NCI-H345 (cell line): ENCODE data around the gene APCDD1.

Experiments used
- DNase-seq: peaks from one replicate; lab custom pipeline; 2025; lab: John Stamatoyannopoulos, UW

APCDD1 gene

GRCh38 chr18:10453806-10454680, at the start of gene APCDD1:
Gene APCDD1, plus strand, starts transcription at chr18:10454635. Its CDS starts 347 bp downstream, at chr18:10454982.
- DNase-seq = peak; percentile 68

GRCh38 chr18:10405014-10405493, 49.4 kb upstream of the APCDD1 start:
- no peak for DNase-seq

GRCh38 chr18:10405816-10406663, 48.4 kb upstream of the APCDD1 start:
- peak; percentile 88 for DNase-seq

GRCh38 chr18:10408131-10408530, 46.3 kb upstream of the APCDD1 start:
- DNase-seq = no peak

- DNase-seq = no peak
Measured at GRCh38 chr18:10409041-10409440, 45.4 kb upstream of the APCDD1 start.

- DNase-seq = peak; percentile 47
Measured at GRCh38 chr18:10410472-10411308, 43.7 kb upstream of the APCDD1 start.

- DNase-seq = no peak
Measured at GRCh38 chr18:10412933-10413332, 41.5 kb upstream of the APCDD1 start.

- no peak for DNase-seq
Measured at GRCh38 chr18:10413722-10414121, 40.7 kb upstream of the APCDD1 start.

- DNase-seq = no peak
Measured at GRCh38 chr18:10414293-10414842, 40.1 kb upstream of the APCDD1 start.

GRCh38 chr18:10416065-10416464, 38.4 kb upstream of the APCDD1 start:
- no peak for DNase-seq

GRCh38 chr18:10417191-10417590, 37.2 kb upstream of the APCDD1 start:
- no peak for DNase-seq

- DNase-seq = no peak
Measured at GRCh38 chr18:10417664-10418063, 36.8 kb upstream of the APCDD1 start.

GRCh38 chr18:10418836-10419235, 35.6 kb upstream of the APCDD1 start:
- no peak for DNase-seq

- DNase-seq = no peak
Measured at GRCh38 chr18:10419420-10420103, 34.9 kb upstream of the APCDD1 start.

- DNase-seq = no peak
Measured at GRCh38 chr18:10420561-10421352, 33.7 kb upstream of the APCDD1 start.

- DNase-seq = no peak
Measured at GRCh38 chr18:10421859-10422258, 32.6 kb upstream of the APCDD1 start.

- DNase-seq = no peak
Measured at GRCh38 chr18:10422731-10423130, 31.7 kb upstream of the APCDD1 start.

- DNase-seq = no peak
Measured at GRCh38 chr18:10424585-10425307, 29.7 kb upstream of the APCDD1 start.

- DNase-seq = no peak
Measured at GRCh38 chr18:10430677-10431076, 23.8 kb upstream of the APCDD1 start.
